GM19099 (cell line): ENCODE measurements around the gene PTPRN2.

Experiments used
- POLR2A ChIP-seq: IDR thresholded peaks from 3 replicates; pipeline ENCODE4 v1.6.1; 2011; ENCODE audit warnings: low read depth; ENCODE audit not compliant: insufficient read length; ENCODE audit errors: extremely low read depth

Gene PTPRN2

GRCh38 chr7:157526005-157526912 is 1061.4 kb downstream of the PTPRN2 start:
- TF ChIP-seq POLR2A: no peak

GRCh38 chr7:157525491-157525915 is 1062.1 kb downstream of the PTPRN2 start:
- TF ChIP-seq POLR2A: no peak

- no peak for TF ChIP-seq POLR2A
Observed at GRCh38 chr7:157524731-157525130, 1062.9 kb downstream of the PTPRN2 start.

GRCh38 chr7:157523766-157524421 is 1063.7 kb downstream of the PTPRN2 start:
- TF ChIP-seq POLR2A: no peak

GRCh38 chr7:157523371-157523765 is 1064.3 kb downstream of the PTPRN2 start:
- no peak for TF ChIP-seq POLR2A

- TF ChIP-seq POLR2A: no peak
Observed at GRCh38 chr7:157522954-157523353, 1064.7 kb downstream of the PTPRN2 start.

GRCh38 chr7:157522189-157522588 is 1065.4 kb downstream of the PTPRN2 start:
- TF ChIP-seq POLR2A: no peak

- no peak for TF ChIP-seq POLR2A
Observed at GRCh38 chr7:157521752-157522151, 1065.9 kb downstream of the PTPRN2 start.

GRCh38 chr7:157521061-157521731 is 1066.4 kb downstream of the PTPRN2 start:
- TF ChIP-seq POLR2A: no peak

GRCh38 chr7:157520249-157520648 is 1067.4 kb downstream of the PTPRN2 start:
- TF ChIP-seq POLR2A: no peak

GRCh38 chr7:157519798-157520244 is 1067.8 kb downstream of the PTPRN2 start:
- TF ChIP-seq POLR2A: no peak

GRCh38 chr7:157519246-157519645 is 1068.4 kb downstream of the PTPRN2 start:
- TF ChIP-seq POLR2A: no peak

- no peak for TF ChIP-seq POLR2A
Observed at GRCh38 chr7:157518514-157519175, 1069.0 kb downstream of the PTPRN2 start.

GRCh38 chr7:157517782-157518513 is 1069.7 kb downstream of the PTPRN2 start:
- no peak for TF ChIP-seq POLR2A
